Ammon's horn (tissue), 1 donor: ENCODE measurements around the gene TSTD1.
"Not testable (repeated sequence)": the region's sequence is repeated elsewhere in the genome, so short reads cannot be mapped to it uniquely, and the experiment has no call there.

Source experiments
- DNase-seq: peaks from one replicate; pipeline ENCODE4 v3.0.0-alpha.2; 2016; ENCODE audit warnings: low spot score

TSTD1 gene

DNA sequence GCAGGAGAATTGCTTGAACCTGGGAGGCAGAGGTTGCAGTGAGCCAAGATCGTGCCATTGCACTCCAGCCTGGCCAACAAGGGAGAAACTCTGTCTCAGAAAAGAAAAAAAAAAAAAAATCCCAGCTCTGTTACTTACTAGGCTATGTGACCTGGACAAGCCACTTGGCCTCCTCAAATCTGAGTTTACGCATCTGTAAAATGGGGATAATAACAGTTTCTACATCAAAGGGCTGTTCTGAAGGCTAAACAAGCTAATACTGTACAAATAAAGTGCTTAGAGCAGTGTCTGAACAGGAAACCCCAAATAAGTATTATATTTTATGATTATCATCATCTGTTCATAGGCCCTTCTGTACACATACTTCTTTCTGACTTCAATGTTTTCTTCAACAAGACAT, 31.4 kb downstream of the TSTD1 start:
- DNase-seq, result no peak

GRCh38 chr1:161006563-161006962, 32.2 kb downstream of the TSTD1 start:
- DNase-seq, result no peak

GRCh38 chr1:161001525-161001924, 37.2 kb downstream of the TSTD1 start:
- DNase-seq, result no peak

GRCh38 chr1:161000736-161001480, 37.9 kb downstream of the TSTD1 start:
- DNase-seq, result no peak

GRCh38 chr1:160999376-160999775, 39.4 kb downstream of the TSTD1 start:
- DNase-seq, result no peak

DNA sequence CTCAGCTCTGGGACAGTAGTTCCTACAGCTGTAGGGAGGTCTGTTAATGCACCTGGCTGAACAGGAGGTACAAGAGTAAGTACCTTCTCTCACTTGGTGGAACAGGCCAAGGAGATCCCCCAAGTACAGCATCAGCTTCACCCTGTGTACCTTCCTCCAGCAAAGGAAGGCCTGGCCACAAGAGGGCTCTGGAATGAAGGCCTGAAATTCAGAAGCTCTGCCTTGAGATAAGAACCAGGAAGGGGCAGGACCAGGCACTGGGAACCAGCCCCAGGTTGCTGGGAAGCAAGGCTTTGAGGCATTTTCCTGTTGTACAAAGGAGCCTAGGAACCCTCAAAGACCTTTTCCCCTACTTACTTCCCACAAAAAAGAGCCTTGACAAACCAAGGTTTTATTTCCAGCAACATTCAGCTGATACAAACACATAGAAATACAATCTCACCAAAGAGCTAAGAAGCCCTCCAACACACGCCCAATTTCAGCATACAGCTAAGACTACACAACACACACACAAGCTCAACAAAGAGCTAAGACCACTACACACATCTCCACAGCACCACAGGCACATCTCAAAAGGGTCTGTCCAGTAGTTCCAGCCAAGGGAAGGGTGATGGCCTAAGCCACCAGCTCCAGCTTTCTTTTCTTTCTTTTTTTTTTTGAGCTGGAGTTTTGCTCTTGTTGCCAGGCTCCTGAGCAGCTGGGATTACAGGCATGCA, 41.3 kb downstream of the TSTD1 start:
- peak; percentile 73 for DNase-seq

DNA sequence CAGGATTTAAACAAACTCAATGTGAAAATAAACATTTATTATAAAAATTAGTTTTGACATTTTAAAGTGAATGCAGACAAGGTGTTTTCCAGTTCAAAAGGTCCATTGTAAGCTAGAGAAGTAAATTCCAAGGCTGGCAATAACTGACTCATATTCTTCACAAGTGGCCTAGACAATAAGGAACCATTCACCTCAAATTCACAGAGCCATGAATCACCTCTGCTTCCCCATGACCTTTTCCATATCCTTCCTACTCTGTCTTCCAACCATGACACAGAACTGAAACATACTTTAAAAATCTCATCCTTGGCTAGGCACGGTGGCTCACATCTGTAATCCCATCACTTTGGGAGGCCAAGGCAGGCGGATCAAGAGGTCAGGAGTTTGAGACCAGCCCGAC, 42.6 kb downstream of the TSTD1 start:
- no peak for DNase-seq

GRCh38 chr1:160993544-160994193, 45.1 kb downstream of the TSTD1 start:
- no peak for DNase-seq

DNA sequence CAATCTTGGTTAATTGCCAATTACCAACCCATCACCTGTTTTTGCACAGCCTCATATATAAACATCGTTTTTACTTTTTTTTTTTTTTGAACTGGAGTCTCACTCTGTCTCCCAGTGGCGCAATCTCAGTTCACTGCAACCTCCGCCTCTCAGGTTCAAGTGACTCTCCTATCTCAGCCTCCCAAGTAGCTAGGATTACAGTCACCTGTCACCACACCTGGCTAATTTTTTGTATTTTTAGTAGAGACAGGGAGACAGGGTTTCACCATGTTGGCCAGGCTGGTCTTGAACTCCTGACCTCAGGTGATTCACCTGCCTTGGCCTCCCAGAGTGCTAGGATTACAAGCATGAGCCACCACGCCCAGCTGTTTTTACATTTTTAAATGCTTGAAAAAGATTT, 46.7 kb downstream of the TSTD1 start:
- not testable (repeated sequence) for DNase-seq
